Measurements from ENCODE around the gene CR1. TPM values are rescaled to one million over a fixed set of nuclear protein-coding genes. Genes with fewer than 3 reads are reported as not detected.

CR1 gene
- not detected for total RNA-seq

DNA sequence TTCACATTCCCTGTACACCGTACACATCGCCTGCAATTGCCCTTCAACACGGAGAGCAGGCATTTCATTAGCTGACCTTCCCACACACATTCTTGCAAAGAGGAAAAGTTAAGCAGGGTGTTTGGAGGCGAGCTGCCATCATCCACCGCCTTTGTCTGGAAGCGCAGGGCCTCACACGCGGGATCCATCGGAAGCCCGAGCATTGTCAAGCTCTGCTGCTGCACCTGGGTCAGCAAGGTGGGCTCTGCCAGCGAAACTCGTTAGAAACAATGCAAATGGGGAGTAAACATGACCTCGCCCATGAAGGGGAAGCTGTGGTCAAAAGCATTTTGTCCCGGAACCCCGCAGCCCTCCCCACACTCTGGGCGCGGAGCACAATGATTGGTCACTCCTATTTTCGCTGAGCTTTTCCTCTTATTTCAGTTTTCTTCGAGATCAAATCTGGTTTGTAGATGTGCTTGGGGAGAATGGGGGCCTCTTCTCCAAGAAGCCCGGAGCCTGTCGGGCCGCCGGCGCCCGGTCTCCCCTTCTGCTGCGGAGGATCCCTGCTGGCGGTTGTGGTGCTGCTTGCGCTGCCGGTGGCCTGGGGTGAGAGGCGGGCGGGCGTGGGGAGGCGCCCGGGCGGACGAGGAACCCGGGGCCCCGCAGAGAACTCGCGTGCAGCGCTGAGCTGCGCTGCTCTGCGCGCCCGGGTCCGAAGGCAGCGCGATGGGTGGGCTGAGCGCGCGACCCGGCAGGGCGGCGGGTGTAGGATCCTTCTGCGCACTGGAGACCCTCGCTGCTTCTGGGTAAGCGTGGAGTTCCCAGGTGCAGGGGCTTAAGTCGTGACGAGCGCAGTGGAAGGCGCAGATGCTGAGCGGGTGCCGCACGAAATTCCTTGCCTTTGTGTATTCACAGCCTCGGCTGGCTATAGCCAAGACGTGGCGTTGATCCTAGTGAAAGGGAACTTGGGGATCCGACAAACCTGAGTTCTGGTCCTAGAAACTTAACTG, at the start of gene CR1:
TSS of gene CR1 (plus strand) at position 357 of the 992 bp plus-strand sequence. CDS start at position 468, 111 bp downstream.
- intact Hi-C loops (cut with micrococcal nuclease) = loop anchor here (5.0 kb wide), 2 partner anchors 201 to 256 kb away; partner anchors contain the start of gene CD46

DNA sequence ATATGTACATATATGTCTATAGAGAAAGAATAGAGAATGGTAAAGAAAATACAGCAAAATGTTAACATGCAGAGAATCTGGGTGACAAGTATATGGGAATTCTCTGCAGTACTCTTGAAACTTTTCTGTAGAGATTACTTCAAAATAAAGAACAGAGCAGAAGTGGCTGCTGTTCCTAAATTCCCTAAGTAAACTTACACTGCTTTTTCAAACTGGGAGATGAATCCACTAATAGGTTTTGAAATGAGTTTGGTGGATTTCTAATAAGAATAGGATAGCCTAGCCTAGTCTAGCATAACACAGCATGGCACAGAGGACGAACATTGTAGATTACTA, 42.3 kb upstream of the CR1 start:
- Mint-ChIP-seq H3K4me1 (ENCODE audit: low read depth) (peaks cover 7% of the 10 kb centered on the region), H3K27ac (no peak overlapping the region), H3K27me3 (ENCODE audit: low read depth) (peaks cover 18% of the 10 kb centered on the region), H3K9me3 (no peaks in the 10 kb centered on the region), H3K4me3 (peak overlapping the region; percentile 65), H3K36me3 (ENCODE audit: low read depth) (no peaks in the 10 kb centered on the region)
- CTCF ChIA-PET = interaction anchor here (0.6 to 2.8 kb wide), 6 partner anchors 10 to 130 kb away, joined by 3 to 10 read pairs (median 4); no protein-coding TSS in a partner anchor
- no peak for DNase-seq
- intact Hi-C loops (cut with micrococcal nuclease) = loop anchor here (1.0 to 2.0 kb wide), 2 partner anchors 41 to 46 kb away; no protein-coding TSS in a partner anchor

More for the DNA sequence above, at the start of gene CR1:
- Mint-ChIP-seq H3K9me3 (no peaks in the 10 kb centered on the region), H3K27ac (no peak within 1 kb of the TSS), H3K4me3 (peak within 1 kb of the TSS; percentile 63), H3K4me1 (ENCODE audit: low read depth) (peaks cover 26% of the 10 kb centered on the region), H3K27me3 (ENCODE audit: low read depth) (peaks cover 17% of the 10 kb centered on the region), H3K36me3 (ENCODE audit: low read depth) (no peaks in the 10 kb centered on the region)
- peak; percentile 43 for DNase-seq
- CTCF ChIA-PET = interaction anchor here (0.6 to 1.0 kb wide), 2 partner anchors 88 to 412 kb away, joined by 3 to 4 read pairs; no protein-coding TSS in a partner anchor

GRCh38 chr1:207454046-207454964, 41.7 kb upstream of the CR1 start, which contains the start of gene CR2:
CR2 (plus strand) TSS chr1:207454328; CDS start chr1:207454419, 91 bp downstream.
- no peak within 1 kb of the TSS for H3K27ac Mint-ChIP-seq
- H3K9me3 Mint-ChIP-seq = no peaks in the 10 kb centered on the region
- H3K27me3 Mint-ChIP-seq (ENCODE audit: low read depth) = peaks cover 18% of the 10 kb centered on the region
- H3K36me3 Mint-ChIP-seq (ENCODE audit: low read depth) = no peaks in the 10 kb centered on the region
- H3K4me3 Mint-ChIP-seq = peak within 1 kb of the TSS; percentile 65
- H3K4me1 Mint-ChIP-seq (ENCODE audit: low read depth) = peaks cover 7% of the 10 kb centered on the region
- intact Hi-C loops (cut with micrococcal nuclease) = loop anchor here (1.0 to 2.0 kb wide), 2 partner anchors 42 to 45 kb away; no protein-coding TSS in a partner anchor
- CTCF ChIA-PET = interaction anchor here (0.6 to 2.8 kb wide), 9 partner anchors 10 to 129 kb away, joined by 3 to 10 read pairs (median 4); no protein-coding TSS in a partner anchor
- DNase-seq = peak; percentile 64

DNA sequence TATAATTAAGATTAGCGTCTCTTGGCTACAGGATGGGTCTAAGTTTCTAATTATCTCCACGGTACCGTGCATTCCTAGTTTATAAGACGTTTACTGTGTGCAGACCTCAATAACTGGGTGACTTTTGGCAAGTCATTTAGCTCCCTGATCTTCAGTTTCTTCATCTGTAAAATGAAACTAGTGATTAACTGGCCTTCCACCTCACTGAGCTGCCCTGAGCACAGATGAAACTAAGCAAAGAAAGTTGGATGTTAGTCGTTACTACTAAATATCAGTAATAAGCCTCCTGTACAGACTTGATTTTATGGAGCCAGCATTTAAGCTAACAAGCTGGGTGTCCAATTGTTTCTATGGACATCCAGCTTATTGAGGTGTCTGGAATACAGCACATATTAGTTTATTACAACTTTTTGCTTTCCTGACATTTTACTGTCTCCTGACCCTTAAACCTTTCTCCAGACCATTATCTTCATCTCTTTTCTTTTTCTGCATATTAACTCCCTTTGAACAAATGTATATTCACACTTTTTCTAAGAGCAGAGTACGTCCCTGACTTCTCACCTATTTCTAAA, 40.7 kb upstream of the CR1 start:
- Mint-ChIP-seq H3K9me3 (no peaks in the 10 kb centered on the region), H3K27me3 (ENCODE audit: low read depth) (peaks cover 18% of the 10 kb centered on the region), H3K36me3 (ENCODE audit: low read depth) (no peaks in the 10 kb centered on the region), H3K4me1 (ENCODE audit: low read depth) (peaks cover 16% of the 10 kb centered on the region), H3K27ac (no peak overlapping the region), H3K4me3 (peak overlapping the region; percentile 65)
- no peak for DNase-seq
- intact Hi-C loops (cut with micrococcal nuclease) = loop anchor here (2.0 kb wide), 1 partner anchor 42 kb away; no protein-coding TSS in a partner anchor
- CTCF ChIA-PET = interaction anchor here (0.9 to 2.8 kb wide), 3 partner anchors 9 to 28 kb away, joined by 3 to 10 read pairs (median 5); no protein-coding TSS in a partner anchor

DNA sequence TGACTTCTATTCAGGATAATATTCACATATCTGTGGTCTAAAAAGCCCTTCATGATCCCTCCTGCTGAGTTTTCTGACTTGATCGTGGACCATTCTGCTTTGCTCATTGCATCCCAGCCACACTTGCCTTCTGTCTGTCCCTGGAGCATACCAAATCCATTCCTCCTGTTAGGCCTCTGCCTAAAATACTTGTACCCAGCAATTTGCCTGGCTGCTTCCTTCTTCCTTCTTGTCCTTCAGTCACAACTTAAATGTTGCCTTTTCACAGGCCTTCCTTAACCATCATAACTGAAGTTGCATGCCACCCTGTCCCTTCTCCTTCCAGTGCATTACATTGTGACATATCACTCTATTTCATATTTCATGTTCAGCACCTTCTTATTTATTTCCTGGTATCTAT, 37.5 kb upstream of the CR1 start:
- CTCF ChIA-PET = no interaction called here
- Mint-ChIP-seq H3K9me3 (no peaks in the 10 kb centered on the region), H3K27me3 (ENCODE audit: low read depth) (peaks cover 9% of the 10 kb centered on the region), H3K4me1 (ENCODE audit: low read depth) (peaks cover 44% of the 10 kb centered on the region), H3K4me3 (no peak overlapping the region), H3K27ac (no peak overlapping the region), H3K36me3 (ENCODE audit: low read depth) (no peaks in the 10 kb centered on the region)
- DNase-seq = no peak
- intact Hi-C loops (cut with micrococcal nuclease) = no loop called here

DNA sequence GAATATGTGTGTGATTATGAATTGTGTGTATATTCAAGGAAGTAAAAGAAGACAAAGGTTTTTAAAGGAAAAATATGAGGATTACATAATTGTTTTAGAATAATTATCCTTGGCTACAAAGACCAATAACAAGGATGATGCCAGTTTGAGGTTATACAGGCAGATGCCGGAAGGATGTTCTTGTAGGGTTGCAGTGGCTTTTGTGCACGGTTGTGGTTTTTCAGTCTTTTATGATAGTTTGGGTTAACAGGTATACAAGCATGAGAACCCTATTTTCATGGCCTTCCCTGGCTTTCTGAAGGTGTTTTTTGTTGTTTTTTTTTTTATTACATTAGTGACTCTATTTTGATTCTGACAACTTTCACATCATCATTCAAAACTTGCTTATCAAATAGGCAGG, 36.9 kb upstream of the CR1 start:
- Mint-ChIP-seq H3K27me3 (ENCODE audit: low read depth) (peaks cover 7% of the 10 kb centered on the region), H3K9me3 (no peaks in the 10 kb centered on the region), H3K27ac (no peak overlapping the region), H3K36me3 (ENCODE audit: low read depth) (no peaks in the 10 kb centered on the region), H3K4me1 (ENCODE audit: low read depth) (peaks cover 49% of the 10 kb centered on the region), H3K4me3 (no peak overlapping the region)
- DNase-seq = peak; percentile 38
- CTCF ChIA-PET = no interaction called here
- intact Hi-C loops (cut with micrococcal nuclease) = no loop called here

GRCh38 chr1:207461649-207462048, 34.3 kb upstream of the CR1 start:
- Mint-ChIP-seq H3K4me1 (ENCODE audit: low read depth) (peaks cover 42% of the 10 kb centered on the region), H3K36me3 (ENCODE audit: low read depth) (no peaks in the 10 kb centered on the region), H3K27ac (no peak overlapping the region), H3K27me3 (ENCODE audit: low read depth) (no peaks in the 10 kb centered on the region), H3K9me3 (no peaks in the 10 kb centered on the region), H3K4me3 (no peak overlapping the region)
- intact Hi-C loops (cut with micrococcal nuclease) = no loop called here
- CTCF ChIA-PET = interaction anchor here (0.7 to 1.2 kb wide), 3 partner anchors 37 to 412 kb away, joined by 3 to 4 read pairs (median 3); no protein-coding TSS in a partner anchor
- no peak for DNase-seq

GRCh38 chr1:207462535-207462934, 33.4 kb upstream of the CR1 start:
- H3K27ac Mint-ChIP-seq = no peak overlapping the region
- H3K27me3 Mint-ChIP-seq (ENCODE audit: low read depth) = no peaks in the 10 kb centered on the region
- H3K4me1 Mint-ChIP-seq (ENCODE audit: low read depth) = peaks cover 42% of the 10 kb centered on the region
- CTCF ChIA-PET = interaction anchor here (1.0 kb wide), 1 partner anchor 113 kb away, joined by 4 read pairs; no protein-coding TSS in a partner anchor
- H3K4me3 Mint-ChIP-seq = no peak overlapping the region
- H3K36me3 Mint-ChIP-seq (ENCODE audit: low read depth) = no peaks in the 10 kb centered on the region
- no peaks in the 10 kb centered on the region for H3K9me3 Mint-ChIP-seq
- no peak for DNase-seq
- intact Hi-C loops (cut with micrococcal nuclease) = no loop called here

DNA sequence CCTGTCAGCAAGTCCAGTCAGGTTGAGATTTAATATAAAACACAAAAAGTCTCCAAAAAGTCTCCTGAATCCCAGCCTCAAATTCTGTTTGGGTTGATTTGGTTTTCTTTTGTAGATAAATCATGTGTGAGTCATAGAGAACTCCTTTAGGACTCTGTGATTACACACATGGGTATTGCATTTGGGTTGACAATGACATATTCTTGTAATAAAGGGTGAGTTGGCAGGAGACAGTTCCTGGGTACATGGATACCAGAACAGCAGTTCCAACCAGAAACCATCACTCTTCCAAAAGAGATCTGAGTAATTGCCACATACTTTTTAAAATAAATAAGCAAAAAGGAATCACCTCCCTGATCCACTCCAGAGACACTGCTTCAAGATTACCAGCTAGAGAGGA, 32.9 kb upstream of the CR1 start:
- Mint-ChIP-seq H3K27me3 (ENCODE audit: low read depth) (no peaks in the 10 kb centered on the region), H3K9me3 (no peaks in the 10 kb centered on the region), H3K4me3 (no peak overlapping the region), H3K4me1 (ENCODE audit: low read depth) (peaks cover 42% of the 10 kb centered on the region), H3K36me3 (ENCODE audit: low read depth) (no peaks in the 10 kb centered on the region), H3K27ac (no peak overlapping the region)
- DNase-seq = no peak
- CTCF ChIA-PET = interaction anchor here (2.1 kb wide), 1 partner anchor 9 kb away, joined by 10 read pairs; the partner anchor contains the start of gene CR2
- intact Hi-C loops (cut with micrococcal nuclease) = loop anchor here (1.0 kb wide), 1 partner anchor 36 kb away; no protein-coding TSS in a partner anchor

DNA sequence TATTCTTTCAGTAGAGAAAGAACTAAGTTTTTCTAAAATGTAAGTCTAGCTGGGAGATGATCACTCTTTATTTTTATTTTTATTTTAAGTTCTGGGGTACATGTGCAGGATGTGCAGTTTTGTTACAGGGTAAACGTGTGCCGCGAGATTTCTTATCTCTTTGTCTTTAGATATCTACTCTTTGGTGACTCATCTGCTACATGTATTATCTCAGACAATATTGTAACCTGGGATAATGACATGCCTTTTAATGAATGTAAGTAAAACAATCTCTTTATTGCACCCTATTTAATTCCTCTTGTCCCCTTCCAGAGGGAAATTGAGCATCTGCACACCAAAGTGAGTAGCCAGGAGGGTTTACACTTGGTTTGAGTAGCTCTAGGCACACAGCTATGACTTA, 32.4 kb upstream of the CR1 start:
- Mint-ChIP-seq H3K9me3 (no peaks in the 10 kb centered on the region), H3K4me1 (ENCODE audit: low read depth) (peaks cover 42% of the 10 kb centered on the region), H3K4me3 (no peak overlapping the region), H3K27ac (no peak overlapping the region), H3K36me3 (ENCODE audit: low read depth) (no peaks in the 10 kb centered on the region), H3K27me3 (ENCODE audit: low read depth) (no peaks in the 10 kb centered on the region)
- intact Hi-C loops (cut with micrococcal nuclease) = loop anchor here (1.0 kb wide), 1 partner anchor 36 kb away; no protein-coding TSS in a partner anchor
- CTCF ChIA-PET = interaction anchor here (2.1 kb wide), 1 partner anchor 9 kb away, joined by 10 read pairs; the partner anchor contains the start of gene CR2
- no peak for DNase-seq

- H3K4me1 Mint-ChIP-seq (ENCODE audit: low read depth) = peaks cover 8% of the 10 kb centered on the region
- H3K27me3 Mint-ChIP-seq (ENCODE audit: low read depth) = no peaks in the 10 kb centered on the region
- no peak overlapping the region for H3K27ac Mint-ChIP-seq
- no peak overlapping the region for H3K4me3 Mint-ChIP-seq
- CTCF ChIA-PET = no interaction called here
- no peaks in the 10 kb centered on the region for H3K36me3 Mint-ChIP-seq (ENCODE audit: low read depth)
- H3K9me3 Mint-ChIP-seq = no peaks in the 10 kb centered on the region
- DNase-seq = peak; percentile 23
- intact Hi-C loops (cut with micrococcal nuclease) = no loop called here
These were observed 25.0 kb upstream of the CR1 start for GRCh38 chr1:207470927-207471326.
